Measurements from ENCODE around the gene FAM180A.

The FAM180A gene

DNA sequence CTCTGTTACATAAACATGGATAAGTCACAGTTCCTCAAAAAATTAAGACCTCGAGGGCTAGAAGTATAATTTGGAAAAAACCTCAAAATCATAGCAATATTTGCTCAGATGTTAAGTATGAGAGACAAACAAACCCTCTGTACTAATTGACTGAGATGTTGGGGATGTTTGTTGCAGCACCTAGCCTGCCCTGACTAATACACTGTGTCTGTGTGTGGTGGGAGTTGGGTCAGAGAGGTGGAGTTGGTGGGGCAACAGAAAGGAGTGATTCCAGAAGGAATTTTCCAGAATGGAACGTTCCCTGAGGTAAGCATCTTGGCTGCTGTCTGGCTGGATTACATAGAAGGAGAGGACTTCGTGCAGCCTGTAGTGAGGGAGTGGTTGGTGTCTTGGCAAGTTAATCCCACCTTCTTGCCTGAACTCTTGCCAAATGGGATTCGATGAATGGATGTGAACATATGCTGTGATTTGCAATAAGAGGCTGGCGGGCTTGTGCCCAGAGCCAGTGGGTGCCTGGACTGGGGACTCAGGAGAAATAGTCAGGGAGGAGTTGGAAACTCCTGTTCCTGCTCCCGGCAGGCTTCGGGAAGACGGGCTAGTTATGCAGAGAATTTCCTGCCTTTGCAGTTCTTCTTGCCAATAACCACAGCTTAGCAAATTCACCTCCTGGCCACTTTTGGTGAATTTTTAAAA, 9.3 kb upstream of the FAM180A start:
- no peak overlapping the region for H3K4me3 ChIP-seq (ENCODE audit: low read length)
- peak; percentile 40 for DNase-seq (ENCODE audit: low read depth)

GRCh38 chr7:135756191-135756590, 7.6 kb upstream of the FAM180A start:
- no peak for DNase-seq (ENCODE audit: low read depth)
- TF ChIP-seq, protein P1, sequence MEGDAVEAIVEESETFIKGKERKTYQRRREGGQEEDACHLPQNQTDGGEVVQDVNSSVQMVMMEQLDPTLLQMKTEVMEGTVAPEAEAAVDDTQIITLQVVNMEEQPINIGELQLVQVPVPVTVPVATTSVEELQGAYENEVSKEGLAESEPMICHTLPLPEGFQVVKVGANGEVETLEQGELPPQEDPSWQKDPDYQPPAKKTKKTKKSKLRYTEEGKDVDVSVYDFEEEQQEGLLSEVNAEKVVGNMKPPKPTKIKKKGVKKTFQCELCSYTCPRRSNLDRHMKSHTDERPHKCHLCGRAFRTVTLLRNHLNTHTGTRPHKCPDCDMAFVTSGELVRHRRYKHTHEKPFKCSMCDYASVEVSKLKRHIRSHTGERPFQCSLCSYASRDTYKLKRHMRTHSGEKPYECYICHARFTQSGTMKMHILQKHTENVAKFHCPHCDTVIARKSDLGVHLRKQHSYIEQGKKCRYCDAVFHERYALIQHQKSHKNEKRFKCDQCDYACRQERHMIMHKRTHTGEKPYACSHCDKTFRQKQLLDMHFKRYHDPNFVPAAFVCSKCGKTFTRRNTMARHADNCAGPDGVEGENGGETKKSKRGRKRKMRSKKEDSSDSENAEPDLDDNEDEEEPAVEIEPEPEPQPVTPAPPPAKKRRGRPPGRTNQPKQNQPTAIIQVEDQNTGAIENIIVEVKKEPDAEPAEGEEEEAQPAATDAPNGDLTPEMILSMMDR (IDR thresholded peaks at IDR 0.05; ENCODE audit: insufficient read depth, low read depth, low read length, missing control alignments): no peak
- H3K4me3 ChIP-seq (ENCODE audit: low read length): no peak overlapping the region

More for the DNA sequence above, 9.3 kb upstream of the FAM180A start:
- TF ChIP-seq, protein P1 (IDR thresholded peaks at IDR 0.05; ENCODE audit: insufficient read depth, low read depth, low read length, missing control alignments): no peak

- no peak overlapping the region for H3K4me3 ChIP-seq (ENCODE audit: low read length)
- TF ChIP-seq, protein P1 (IDR thresholded peaks at IDR 0.05; ENCODE audit: insufficient read depth, low read depth, low read length, missing control alignments): no peak
- DNase-seq (ENCODE audit: low read depth): no peak
Measured at GRCh38 chr7:135755351-135755753, 6.7 kb upstream of the FAM180A start.

DNA sequence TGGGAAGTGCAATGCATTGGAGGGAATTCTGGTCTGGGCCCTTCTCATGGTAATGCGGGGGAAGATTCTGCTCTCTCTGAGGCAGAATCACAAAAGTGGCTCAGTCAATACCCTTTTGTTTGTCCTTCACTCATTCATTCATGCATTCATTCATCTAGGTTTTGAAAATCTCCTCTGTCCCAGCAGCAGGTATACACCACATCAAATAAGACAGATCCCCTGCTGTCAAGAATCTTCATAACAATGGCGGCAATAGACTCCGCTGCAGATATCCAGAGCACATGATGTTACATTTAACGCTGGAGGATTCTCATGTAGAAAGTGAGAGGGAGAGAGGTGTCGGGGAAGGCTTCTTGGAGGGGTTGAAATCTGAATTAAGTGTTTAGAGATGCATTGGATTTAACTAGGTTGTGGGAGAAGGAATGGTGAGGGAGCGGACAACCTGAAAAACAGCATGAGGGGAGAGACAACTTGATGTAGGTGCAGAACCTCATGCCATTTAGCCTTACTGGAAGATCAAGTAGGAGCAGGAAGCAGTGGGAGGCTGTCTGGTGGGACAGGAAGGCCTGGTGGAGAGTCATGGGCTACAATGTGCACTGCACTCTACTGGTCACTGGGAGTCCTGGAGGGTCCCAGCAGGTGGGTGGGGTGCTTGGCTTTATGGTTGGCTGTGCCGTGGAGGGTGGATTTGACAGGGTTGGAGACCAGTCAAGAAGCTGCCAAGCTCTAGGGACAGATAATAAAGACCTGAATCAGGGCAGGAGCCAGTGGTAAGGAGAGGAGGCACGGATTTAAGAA, 5.2 kb upstream of the FAM180A start:
- TF ChIP-seq, protein P1 (IDR thresholded peaks at IDR 0.05; ENCODE audit: insufficient read depth, low read depth, low read length, missing control alignments): no peak
- H3K4me3 ChIP-seq (ENCODE audit: low read length): no peak overlapping the region
- no peak for DNase-seq (ENCODE audit: low read depth)

DNA sequence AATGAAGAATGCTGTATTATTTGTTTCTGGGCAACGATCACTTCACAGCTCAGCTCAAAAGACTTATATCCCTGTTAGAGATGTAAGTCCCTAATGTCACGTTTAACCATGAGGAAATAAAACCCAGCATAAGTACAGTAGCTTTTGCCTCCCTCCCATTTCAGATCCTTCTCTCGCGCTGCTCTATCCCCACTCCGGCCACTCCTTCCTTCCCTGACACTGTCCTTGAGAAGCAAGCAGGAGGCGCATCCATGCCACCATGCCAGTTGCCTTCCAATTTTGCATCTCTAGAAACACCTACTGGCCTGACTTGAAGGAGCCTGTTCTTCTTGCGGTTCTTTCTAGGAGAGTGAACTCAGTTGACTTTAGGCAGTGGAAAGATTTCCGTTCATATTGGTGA, 1.2 kb downstream of the FAM180A start:
- DNase-seq (ENCODE audit: low read depth): no peak
- no peak overlapping the region for H3K4me3 ChIP-seq (ENCODE audit: low read length)
- TF ChIP-seq, protein P1 (IDR thresholded peaks at IDR 0.05; ENCODE audit: insufficient read depth, low read depth, low read length, missing control alignments): no peak

DNA sequence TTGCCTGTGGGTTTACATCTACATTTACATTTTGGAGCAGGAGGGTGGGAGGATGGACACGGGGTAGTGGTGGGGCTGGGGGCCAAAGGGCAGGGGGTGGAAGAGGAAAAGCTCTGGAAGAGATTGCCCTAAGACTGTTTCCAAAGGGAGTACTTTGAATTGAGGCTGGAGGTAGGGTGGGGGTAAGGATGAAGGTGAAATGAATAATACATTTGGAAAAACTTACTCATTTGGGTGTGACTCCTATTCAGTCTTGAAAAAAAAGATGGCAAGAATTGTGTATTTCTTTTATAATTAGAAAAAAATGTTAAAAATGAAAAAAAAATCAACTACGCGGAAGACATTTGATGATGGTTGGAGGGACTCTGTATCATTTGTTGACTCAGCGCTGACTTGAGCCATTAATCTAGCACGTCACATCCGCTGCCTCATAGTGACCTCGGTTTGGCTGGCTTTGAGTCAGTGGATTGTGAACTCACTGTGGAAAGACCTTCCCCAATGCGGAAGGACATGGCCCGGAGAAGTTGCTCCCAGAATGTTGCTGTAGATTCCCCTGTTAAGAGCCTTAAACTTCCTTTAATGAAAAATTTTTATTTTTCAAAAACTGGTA, 2.8 kb downstream of the FAM180A start:
- TF ChIP-seq, protein P1 (IDR thresholded peaks at IDR 0.05; ENCODE audit: insufficient read depth, low read depth, low read length, missing control alignments): no peak
- DNase-seq (ENCODE audit: low read depth): peak; percentile 96
- no peak overlapping the region for H3K4me3 ChIP-seq (ENCODE audit: low read length)
